Measurements from ENCODE around the gene FHOD3.

The FHOD3 gene

GRCh38 chr18:36411745-36412168, 114.2 kb downstream of the FHOD3 start:
- H3K4me1 ChIP-seq (ENCODE audit: control insufficient read depth, insufficient read depth, low read length), result no peaks in the 10 kb centered on the region
- no peak overlapping the region for H3K27ac ChIP-seq (ENCODE audit: low read depth, low read length)
- no peak overlapping the region for H3K9ac ChIP-seq (ENCODE audit: low read depth, low read length)
- no peaks in the 10 kb centered on the region for H3K36me3 ChIP-seq (ENCODE audit: control insufficient read depth, insufficient read depth, low read length)
- no peaks in the 10 kb centered on the region for H3K27me3 ChIP-seq (ENCODE audit: control insufficient read depth, insufficient read depth, low read length)
- no peak overlapping the region for H3K4me3 ChIP-seq (ENCODE audit: low read depth, low read length)
- H3K9me3 ChIP-seq (ENCODE audit: control insufficient read depth, insufficient read depth, low read length), result no peaks in the 10 kb centered on the region

- no peaks in the 10 kb centered on the region for H3K4me1 ChIP-seq (ENCODE audit: control insufficient read depth, insufficient read depth, low read length)
- H3K4me3 ChIP-seq (ENCODE audit: low read depth, low read length), result no peak overlapping the region
- no peaks in the 10 kb centered on the region for H3K36me3 ChIP-seq (ENCODE audit: control insufficient read depth, insufficient read depth, low read length)
- no peaks in the 10 kb centered on the region for H3K27me3 ChIP-seq (ENCODE audit: control insufficient read depth, insufficient read depth, low read length)
- H3K27ac ChIP-seq (ENCODE audit: low read depth, low read length), result no peak overlapping the region
- no peak overlapping the region for H3K9ac ChIP-seq (ENCODE audit: low read depth, low read length)
- no peaks in the 10 kb centered on the region for H3K9me3 ChIP-seq (ENCODE audit: control insufficient read depth, insufficient read depth, low read length)
Observed at GRCh38 chr18:36412778-36413177, 115.3 kb downstream of the FHOD3 start.

GRCh38 chr18:36415171-36415570, 117.7 kb downstream of the FHOD3 start:
- H3K9me3 ChIP-seq (ENCODE audit: control insufficient read depth, insufficient read depth, low read length), result no peaks in the 10 kb centered on the region
- no peaks in the 10 kb centered on the region for H3K36me3 ChIP-seq (ENCODE audit: control insufficient read depth, insufficient read depth, low read length)
- H3K4me3 ChIP-seq (ENCODE audit: low read depth, low read length), result no peak overlapping the region
- H3K27ac ChIP-seq (ENCODE audit: low read depth, low read length), result no peak overlapping the region
- H3K9ac ChIP-seq (ENCODE audit: low read depth, low read length), result no peak overlapping the region
- H3K4me1 ChIP-seq (ENCODE audit: control insufficient read depth, insufficient read depth, low read length), result no peaks in the 10 kb centered on the region
- H3K27me3 ChIP-seq (ENCODE audit: control insufficient read depth, insufficient read depth, low read length), result no peaks in the 10 kb centered on the region

- H3K9me3 ChIP-seq (ENCODE audit: control insufficient read depth, insufficient read depth, low read length), result no peaks in the 10 kb centered on the region
- no peak overlapping the region for H3K9ac ChIP-seq (ENCODE audit: low read depth, low read length)
- H3K27ac ChIP-seq (ENCODE audit: low read depth, low read length), result no peak overlapping the region
- H3K27me3 ChIP-seq (ENCODE audit: control insufficient read depth, insufficient read depth, low read length), result no peaks in the 10 kb centered on the region
- H3K4me1 ChIP-seq (ENCODE audit: control insufficient read depth, insufficient read depth, low read length), result no peaks in the 10 kb centered on the region
- H3K36me3 ChIP-seq (ENCODE audit: control insufficient read depth, insufficient read depth, low read length), result no peaks in the 10 kb centered on the region
- H3K4me3 ChIP-seq (ENCODE audit: low read depth, low read length), result no peak overlapping the region
Observed at GRCh38 chr18:36415625-36416024, 118.1 kb downstream of the FHOD3 start.

GRCh38 chr18:36419188-36419899, 121.8 kb downstream of the FHOD3 start:
- Histone ChIP-seq H3K36me3 (ENCODE audit: control insufficient read depth, insufficient read depth, low read length) (no peaks in the 10 kb centered on the region), H3K27ac (ENCODE audit: low read depth, low read length) (no peak overlapping the region)

GRCh38 chr18:36419900-36420531, 122.5 kb downstream of the FHOD3 start:
- H3K27me3 ChIP-seq (ENCODE audit: control insufficient read depth, insufficient read depth, low read length), result no peaks in the 10 kb centered on the region
- H3K27ac ChIP-seq (ENCODE audit: low read depth, low read length), result no peak overlapping the region
- H3K36me3 ChIP-seq (ENCODE audit: control insufficient read depth, insufficient read depth, low read length), result no peaks in the 10 kb centered on the region
- no peak overlapping the region for H3K4me3 ChIP-seq (ENCODE audit: low read depth, low read length)
- H3K4me1 ChIP-seq (ENCODE audit: control insufficient read depth, insufficient read depth, low read length), result 0 out of 2 replicates have a peak, but pooled peaks cover 2% of the 10 kb centered on the region
- H3K9ac ChIP-seq (ENCODE audit: low read depth, low read length), result no peak overlapping the region
- H3K9me3 ChIP-seq (ENCODE audit: control insufficient read depth, insufficient read depth, low read length), result no peaks in the 10 kb centered on the region

More at GRCh38 chr18:36419188-36419899, 121.8 kb downstream of the FHOD3 start:
- Histone ChIP-seq H3K9me3 (ENCODE audit: control insufficient read depth, insufficient read depth, low read length) (no peaks in the 10 kb centered on the region), H3K9ac (ENCODE audit: low read depth, low read length) (no peak overlapping the region), H3K27me3 (ENCODE audit: control insufficient read depth, insufficient read depth, low read length) (no peaks in the 10 kb centered on the region), H3K4me1 (ENCODE audit: control insufficient read depth, insufficient read depth, low read length) (0 out of 2 replicates have a peak, but pooled peaks cover 2% of the 10 kb centered on the region), H3K4me3 (ENCODE audit: low read depth, low read length) (no peak overlapping the region)

GRCh38 chr18:36420826-36421225, 123.3 kb downstream of the FHOD3 start:
- H3K27ac ChIP-seq (ENCODE audit: low read depth, low read length), result no peak overlapping the region
- H3K36me3 ChIP-seq (ENCODE audit: control insufficient read depth, insufficient read depth, low read length), result no peaks in the 10 kb centered on the region
- no peaks in the 10 kb centered on the region for H3K27me3 ChIP-seq (ENCODE audit: control insufficient read depth, insufficient read depth, low read length)
- no peaks in the 10 kb centered on the region for H3K9me3 ChIP-seq (ENCODE audit: control insufficient read depth, insufficient read depth, low read length)
- no peak overlapping the region for H3K9ac ChIP-seq (ENCODE audit: low read depth, low read length)
- no peak overlapping the region for H3K4me3 ChIP-seq (ENCODE audit: low read depth, low read length)
- 0 out of 2 replicates have a peak, but pooled peaks cover 2% of the 10 kb centered on the region for H3K4me1 ChIP-seq (ENCODE audit: control insufficient read depth, insufficient read depth, low read length)

- H3K4me3 ChIP-seq (ENCODE audit: low read depth, low read length), result no peak overlapping the region
- H3K27ac ChIP-seq (ENCODE audit: low read depth, low read length), result no peak overlapping the region
- 0 out of 2 replicates have a peak, but pooled peaks cover 2% of the 10 kb centered on the region for H3K4me1 ChIP-seq (ENCODE audit: control insufficient read depth, insufficient read depth, low read length)
- no peaks in the 10 kb centered on the region for H3K36me3 ChIP-seq (ENCODE audit: control insufficient read depth, insufficient read depth, low read length)
- no peaks in the 10 kb centered on the region for H3K27me3 ChIP-seq (ENCODE audit: control insufficient read depth, insufficient read depth, low read length)
- no peaks in the 10 kb centered on the region for H3K9me3 ChIP-seq (ENCODE audit: control insufficient read depth, insufficient read depth, low read length)
- H3K9ac ChIP-seq (ENCODE audit: low read depth, low read length), result no peak overlapping the region
Observed at GRCh38 chr18:36424741-36425142, 127.2 kb downstream of the FHOD3 start.

GRCh38 chr18:36427369-36427768, 129.9 kb downstream of the FHOD3 start:
- Histone ChIP-seq H3K27me3 (ENCODE audit: control insufficient read depth, insufficient read depth, low read length) (no peaks in the 10 kb centered on the region), H3K4me3 (ENCODE audit: low read depth, low read length) (no peak overlapping the region), H3K27ac (ENCODE audit: low read depth, low read length) (no peak overlapping the region), H3K4me1 (ENCODE audit: control insufficient read depth, insufficient read depth, low read length) (0 out of 2 replicates have a peak, but pooled peaks cover under 1% of the 10 kb centered on the region), H3K9me3 (ENCODE audit: control insufficient read depth, insufficient read depth, low read length) (no peaks in the 10 kb centered on the region), H3K9ac (ENCODE audit: low read depth, low read length) (no peak overlapping the region), H3K36me3 (ENCODE audit: control insufficient read depth, insufficient read depth, low read length) (no peaks in the 10 kb centered on the region)

- no peaks in the 10 kb centered on the region for H3K4me1 ChIP-seq (ENCODE audit: control insufficient read depth, insufficient read depth, low read length)
- H3K27ac ChIP-seq (ENCODE audit: low read depth, low read length), result no peak overlapping the region
- H3K9me3 ChIP-seq (ENCODE audit: control insufficient read depth, insufficient read depth, low read length), result no peaks in the 10 kb centered on the region
- no peak overlapping the region for H3K9ac ChIP-seq (ENCODE audit: low read depth, low read length)
- H3K4me3 ChIP-seq (ENCODE audit: low read depth, low read length), result no peak overlapping the region
- H3K27me3 ChIP-seq (ENCODE audit: control insufficient read depth, insufficient read depth, low read length), result no peaks in the 10 kb centered on the region
- H3K36me3 ChIP-seq (ENCODE audit: control insufficient read depth, insufficient read depth, low read length), result no peaks in the 10 kb centered on the region
Observed at GRCh38 chr18:36427831-36428230, 130.3 kb downstream of the FHOD3 start.

- H3K27ac ChIP-seq (ENCODE audit: low read depth, low read length), result no peak overlapping the region
- H3K9me3 ChIP-seq (ENCODE audit: control insufficient read depth, insufficient read depth, low read length), result no peaks in the 10 kb centered on the region
- H3K4me1 ChIP-seq (ENCODE audit: control insufficient read depth, insufficient read depth, low read length), result no peaks in the 10 kb centered on the region
- no peak overlapping the region for H3K4me3 ChIP-seq (ENCODE audit: low read depth, low read length)
- no peak overlapping the region for H3K9ac ChIP-seq (ENCODE audit: low read depth, low read length)
- H3K27me3 ChIP-seq (ENCODE audit: control insufficient read depth, insufficient read depth, low read length), result no peaks in the 10 kb centered on the region
- H3K36me3 ChIP-seq (ENCODE audit: control insufficient read depth, insufficient read depth, low read length), result no peaks in the 10 kb centered on the region
Observed at GRCh38 chr18:36428431-36429029, 131.0 kb downstream of the FHOD3 start.
